Liver (tissue), 3 donors: Measurements from ENCODE around the gene BPIFB3.

Experiments used
- CTCF ChIP-seq: fragments of 150-350 bp; IDR thresholded peaks from 2 replicates; pipeline ENCODE4 v1.5.1; 2017; ENCODE audit warnings: improper control_type of control experiment, low read depth, low read length; ENCODE audit not compliant: missing input control
- EGR1 ChIP-seq, 2 donors: IDR thresholded peaks; 2 replicates each; pipeline ENCODE4 v1.6.1; 2016 to 2018; ENCODE audit warnings: antibody characterized with exemption in 2 of 2, low read depth in 2 of 2
- GABPA ChIP-seq, 2 donors: IDR thresholded peaks in 1 of 2; conservative IDR thresholded peaks in 1 of 2; 2 replicates each; pipeline ENCODE4 v1.6.1; 2016; ENCODE audit warnings: antibody characterized with exemption in 2 of 2, mild to moderate bottlenecking in 1 of 2, moderate library complexity in 1 of 2
- RAD21 ChIP-seq, 2 donors: IDR thresholded peaks; 2 replicates each; pipeline ENCODE4 v1.6.1; 2016; ENCODE audit warnings: antibody characterized with exemption in 2 of 2, mild to moderate bottlenecking in 2 of 2
- REST ChIP-seq: IDR thresholded peaks from 2 replicates; pipeline ENCODE4 v1.6.1; 2016; ENCODE audit warnings: antibody characterized with exemption, mild to moderate bottlenecking
- RXRA ChIP-seq, 2 donors: IDR thresholded peaks; 2 replicates each; pipeline ENCODE4 v1.6.1; 2017 to 2018; ENCODE audit warnings: antibody characterized with exemption in 2 of 2, mild to moderate bottlenecking in 1 of 2
- SP1 ChIP-seq: IDR thresholded peaks from 2 replicates; pipeline ENCODE4 v1.6.1; 2018; ENCODE audit warnings: antibody characterized with exemption, mild to moderate bottlenecking
- ZBTB33 ChIP-seq: IDR thresholded peaks from 2 replicates; pipeline ENCODE4 v1.6.1; 2016; ENCODE audit warnings: antibody characterized with exemption
- donor health status: healthy.
- donor health status: healthy.

GRCh38 chr20:33084722-33085121, 31.0 kb downstream of the BPIFB3 start:
- no peak for TF ChIP-seq CTCF
- no peak for TF ChIP-seq ZBTB33
- no peak for TF ChIP-seq RAD21 (IDR thresholded peaks at IDR 0.05)
- TF ChIP-seq EGR1 (IDR thresholded peaks at IDR 0.05; ENCODE audit: low read depth in 2 of 2) = no peak
- no peak for TF ChIP-seq GABPA (IDR thresholded peaks at IDR 0.05 in 1 of 2, conservative IDR thresholded peaks at IDR 0.05 in 1 of 2)
- TF ChIP-seq SP1 = no peak
- no peak for TF ChIP-seq RXRA (IDR thresholded peaks at IDR 0.05)
- no peak for TF ChIP-seq REST
